NT2/D1 (cell line): ENCODE data around the gene NDUFB11.

Experiments used
- SUZ12 ChIP-seq: IDR thresholded peaks from 2 replicates; pipeline ENCODE4 v1.6.1; 2011; ENCODE audit not compliant: insufficient read length, insufficient read depth; ENCODE audit errors: extremely low read depth
- YY1 ChIP-seq: IDR thresholded peaks from 2 replicates; pipeline ENCODE4 v1.6.1; 2011; ENCODE audit not compliant: insufficient read length, insufficient read depth
- ZNF274 ChIP-seq: IDR thresholded peaks from 2 replicates; pipeline ENCODE4 v1.6.1; 2011; ENCODE audit warnings: mild to moderate bottlenecking, low read depth, low read length

DNA sequence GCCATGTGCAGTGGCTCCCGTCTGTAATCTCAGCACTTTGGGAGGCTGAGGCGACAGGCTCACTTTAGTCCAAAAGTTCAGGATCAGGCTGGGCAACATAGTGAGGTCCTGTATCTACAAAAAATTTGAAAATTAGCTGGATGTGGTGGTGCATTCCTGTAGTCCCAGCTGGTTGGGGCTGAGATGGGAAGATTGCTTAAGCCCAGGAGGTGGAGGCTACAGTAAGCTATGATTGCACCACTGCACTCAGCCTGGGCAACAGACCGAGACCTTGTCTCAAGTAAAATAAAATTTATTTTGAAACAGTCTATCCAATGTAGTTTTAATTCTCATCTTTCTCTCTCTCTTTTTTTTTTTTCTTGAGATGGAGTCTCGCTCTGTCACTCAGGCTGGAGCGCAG is 21.6 kb upstream of the NDUFB11 start:
- no peak for TF ChIP-seq SUZ12
- TF ChIP-seq YY1 = no peak
- no peak for TF ChIP-seq ZNF274
